GM23338 (cell line): ENCODE measurements around the gene DIAPH1. TPM values are rescaled to one million over a fixed set of nuclear protein-coding genes. Genes with fewer than 3 reads are reported as not detected.
"Not testable (repeated sequence)": the region's sequence is repeated elsewhere in the genome, so short reads cannot be mapped to it uniquely, and the experiment has no call there.

Experiments
- ATAC-seq: fragments of 200-7000 bp; cut with Tn5 transposase; 3 replicates; pipeline ENCODE4 v1.9.1; 2020
- DNase-seq: peaks from one replicate; pipeline ENCODE4 v3.0.0-alpha.2; 2015; ENCODE audit warnings: low spot score
- H2AFZ ChIP-seq: fragments of 200-600 bp; sonication (generic); 2 replicates; pipeline ENCODE4 v1.8.0; 2016; ENCODE audit warnings: antibody characterized with exemption, mild to moderate bottlenecking, moderate library complexity
- H3F3A ChIP-seq: fragments of 200-600 bp; sonication (generic); replicated peaks from 2 replicates; pipeline ENCODE4 v1.8.0; 2017; ENCODE audit warnings: antibody characterized with exemption, mixed run types, low read depth
- H3K27ac ChIP-seq: fragments of 200-600 bp; sonication (generic); 2 replicates; pipeline ENCODE4 v1.6.1; 2016; ENCODE audit warnings: low read depth
- H3K27me3 ChIP-seq: fragments of 200-600 bp; sonication (generic); 2 replicates; pipeline ENCODE4 v1.8.0; 2016; ENCODE audit warnings: mild to moderate bottlenecking, mixed run types, moderate library complexity; ENCODE audit not compliant: insufficient read depth
- H3K36me3 ChIP-seq: fragments of 200-600 bp; sonication (generic); 2 replicates; pipeline ENCODE4 v1.8.0; 2016; ENCODE audit warnings: mild to moderate bottlenecking; ENCODE audit not compliant: insufficient read depth
- H3K4me1 ChIP-seq: fragments of 200-600 bp; sonication (generic); 2 replicates; pipeline ENCODE4 v1.8.0; 2016; ENCODE audit warnings: mild to moderate bottlenecking, moderate library complexity; ENCODE audit not compliant: insufficient read depth
- H3K4me2 ChIP-seq: fragments of 200-600 bp; sonication (generic); 2 replicates; pipeline ENCODE4 v1.7.1; 2017; ENCODE audit warnings: mixed run types
- H3K4me3 ChIP-seq: fragments of 200-600 bp; sonication (generic); 2 replicates; pipeline ENCODE4 v1.6.1; 2016; ENCODE audit warnings: mixed run types
- H3K79me2 ChIP-seq: fragments of 200-600 bp; sonication (generic); replicated peaks from 2 replicates; pipeline ENCODE4 v1.8.0; 2017; ENCODE audit warnings: mild to moderate bottlenecking; ENCODE audit not compliant: insufficient read depth
- H3K9me2 ChIP-seq: fragments of 200-600 bp; sonication (generic); 2 replicates; pipeline ENCODE4 v1.8.0; 2017; ENCODE audit not compliant: insufficient read depth
- H4K20me1 ChIP-seq: fragments of 200-600 bp; sonication (generic); replicated peaks from 2 replicates; pipeline ENCODE4 v1.8.0; 2017; ENCODE audit warnings: mild to moderate bottlenecking; ENCODE audit not compliant: insufficient read depth
- H3K27ac Mint-ChIP-seq: 2 replicates; pipeline ENCODE4 v1.8.0; 2020; ENCODE audit warnings: inconsistent platforms, mild to moderate bottlenecking, moderate library complexity, mixed read lengths
- H3K27me3 Mint-ChIP-seq: 3 replicates; pipeline ENCODE4 v1.8.0; 2022; ENCODE audit warnings: low read depth, mild to moderate bottlenecking, moderate library complexity, mixed read lengths, inconsistent platforms; ENCODE audit not compliant: insufficient read depth, poor library complexity
- H3K36me3 Mint-ChIP-seq: 3 replicates; pipeline ENCODE4 v1.8.0; 2021; ENCODE audit warnings: low read depth, mild to moderate bottlenecking, inconsistent platforms, moderate library complexity, mixed read lengths
- H3K4me1 Mint-ChIP-seq: 3 replicates; pipeline ENCODE4 v1.8.0; 2020; ENCODE audit warnings: mild to moderate bottlenecking, inconsistent platforms, mixed read lengths
- H3K4me3 Mint-ChIP-seq: 3 replicates; pipeline ENCODE4 v1.8.0; 2021; ENCODE audit warnings: moderate library complexity, mild to moderate bottlenecking, inconsistent platforms, mixed read lengths
- H3K9me3 Mint-ChIP-seq: 3 replicates; pipeline ENCODE4 v1.8.0; 2020; ENCODE audit warnings: moderate library complexity, mild to moderate bottlenecking, inconsistent platforms, mixed read lengths
- JUNB ChIP-seq: IDR thresholded peaks from one replicate; pipeline ENCODE4 v1.6.1; 2016; ENCODE audit warnings: antibody characterized with exemption; ENCODE audit not compliant: unreplicated experiment
- NANOG ChIP-seq: IDR thresholded peaks from 2 replicates; pipeline ENCODE4 v1.6.1; 2016; ENCODE audit warnings: antibody characterized with exemption, borderline replicate concordance
- POLR2AphosphoS5 ChIP-seq: IDR thresholded peaks from 2 replicates; pipeline ENCODE4 v1.6.1; 2016; ENCODE audit warnings: antibody characterized with exemption, low read depth
- ZNF114 ChIP-seq: fragments of 250-450 bp; sonication (Bioruptor Pico); IDR thresholded peaks from 2 replicates; pipeline ENCODE4 v1.5.0; 2020; ENCODE audit warnings: mild to moderate bottlenecking, moderate library complexity
- ZNF462 ChIP-seq: fragments of 250-450 bp; sonication (Bioruptor Pico); IDR thresholded peaks from 2 replicates; pipeline ENCODE4 v1.5.0; 2020; ENCODE audit warnings: mild to moderate bottlenecking, moderate library complexity
- polyA plus RNA-seq: library from polyadenylated mRNA; unstranded; fragments of >200 nt; fragmentation: Nextera tagmentation; extraction: Ambion mirVana; gene quantifications from 2 replicates; pipeline ENCODE4 v1.2.1, GENCODE V29; 2016
- total RNA-seq: library from RNA; depleted of rRNA; stranded (reverse); fragments of >200 nt; shearing (Covaris generic); gene quantifications from 2 replicates; pipeline ENCODE4 v1.2.3, GENCODE V29; 2014

The DIAPH1 gene
- total and polyA plus RNA-seq, 2 experiments from 2014 or later: 42.9 to 104 TPM

- TF ChIP-seq ZNF462 (CRISPR knock-in tag): no peak
Observed at GRCh38 chr5:141611289-141611688, 7.5 kb downstream of the DIAPH1 start (continued).

DNA sequence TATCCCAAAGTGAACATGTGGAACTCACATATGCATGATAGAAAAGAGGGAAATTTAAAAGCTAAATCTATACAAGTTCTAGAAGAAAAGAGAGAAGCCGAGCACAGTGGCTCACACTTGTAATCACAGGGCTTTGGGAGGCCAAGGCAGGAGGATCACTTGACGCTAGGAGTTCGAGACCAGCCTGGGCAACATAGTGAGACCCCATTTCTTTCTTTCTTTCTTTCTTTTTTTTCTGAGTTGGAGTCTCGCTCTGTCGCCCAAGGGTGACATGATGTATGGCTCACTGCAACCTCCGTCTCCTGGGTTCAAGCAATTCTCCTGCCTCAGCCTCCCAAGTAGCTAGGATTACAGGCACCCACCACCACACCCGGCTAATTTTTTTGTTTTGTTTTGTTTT, 8.9 kb downstream of the DIAPH1 start:
- H3K27ac ChIP-seq, H3K9me3 Mint-ChIP-seq, H3K36me3 Mint-ChIP-seq, H3K36me3 ChIP-seq, H3F3A ChIP-seq, H3K27me3 ChIP-seq, H3K4me3 Mint-ChIP-seq, H3K9me2 ChIP-seq, ATAC-seq, H3K4me2 ChIP-seq, H3K27me3 Mint-ChIP-seq, H3K4me3 ChIP-seq, DNase-seq, H2AFZ ChIP-seq, H3K27ac Mint-ChIP-seq: not testable (repeated sequence)
- peaks cover 22% of the 10 kb centered on the region for H3K4me1 Mint-ChIP-seq
- Histone ChIP-seq H4K20me1 (peaks cover 27% of the 10 kb centered on the region), H3K79me2 (peaks cover 100% of the 10 kb centered on the region), H3K4me1 (peaks cover 20% of the 10 kb centered on the region)

GRCh38 chr5:141609044-141609443, 9.8 kb downstream of the DIAPH1 start:
- Histone ChIP-seq H3K4me2 (no peak overlapping the region), H3K4me3 (no peak overlapping the region), H3K79me2 (peaks cover 100% of the 10 kb centered on the region), H3K36me3 (no peaks in the 10 kb centered on the region), H4K20me1 (peaks cover 24% of the 10 kb centered on the region), H3K27ac (no peak overlapping the region), H2AFZ (no peak overlapping the region), H3K9me2 (no peaks in the 10 kb centered on the region), H3K4me1 (peaks cover 11% of the 10 kb centered on the region), H3K27me3 (no peaks in the 10 kb centered on the region), H3F3A (no peaks in the 10 kb centered on the region)
- Mint-ChIP-seq H3K9me3 (no peaks in the 10 kb centered on the region), H3K4me1 (peaks cover 20% of the 10 kb centered on the region), H3K27ac (no peak overlapping the region), H3K4me3 (no peak overlapping the region), H3K36me3 (peaks cover 4% of the 10 kb centered on the region; the same call in 1 of the 3 replicates), H3K27me3 (no peaks in the 10 kb centered on the region)
- no peak for DNase-seq
- ATAC-seq: no peak
- TF ChIP-seq POLR2AphosphoS5: no peak
- no peak for TF ChIP-seq ZNF462 (CRISPR knock-in tag)
- no peak for TF ChIP-seq NANOG
- TF ChIP-seq JUNB: no peak
- TF ChIP-seq ZNF114: no peak
